ENCODE results near the gene SLC35F6. TPM values are rescaled to one million over a fixed set of nuclear protein-coding genes. Genes with fewer than 3 reads are reported as not detected.

The SLC35F6 gene
- total and polyA plus RNA-seq, 4 donors: 14.8 to 49.9 (median 21.4) TPM

DNA sequence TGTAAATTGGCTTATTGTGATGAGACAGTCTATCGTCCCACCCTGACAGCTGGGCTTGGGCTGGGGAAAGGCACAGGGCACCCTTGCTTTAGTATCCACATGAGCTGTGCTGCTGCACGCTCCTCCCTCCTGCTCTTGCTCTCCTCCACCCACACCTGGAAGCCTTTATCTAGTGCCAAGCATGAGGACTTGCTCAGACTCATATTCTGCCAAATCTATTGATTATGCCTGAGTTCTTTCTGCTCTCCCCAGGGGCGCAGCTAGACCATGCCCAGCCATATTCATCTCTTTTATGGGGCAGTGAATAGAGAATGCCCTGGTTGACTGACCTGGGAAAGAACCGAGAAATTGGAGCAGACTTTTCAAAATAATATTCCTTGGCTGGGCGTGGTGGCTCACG lies 54.9 kb downstream of the SLC35F6 start:
- H3K36me3 ChIP-seq (ENCODE audit: control insufficient read depth in 4 of 4, insufficient read depth in 4 of 4, low read length in 4 of 4): no peaks in the 10 kb centered on the region
- H3K9me3 ChIP-seq (ENCODE audit: control insufficient read depth in 4 of 4, insufficient read depth in 3 of 4, low read length in 3 of 4): no peaks in the 10 kb centered on the region
- no peaks in the 10 kb centered on the region for H3K4me1 ChIP-seq (ENCODE audit: control insufficient read depth in 5 of 5, insufficient read depth in 5 of 5, low read length in 5 of 5)
- DNase-seq: no peak
- no peak overlapping the region for H3K27ac ChIP-seq (ENCODE audit: low read depth in 1 of 2, low read length in 1 of 2)
- ATAC-seq (ENCODE audit: insufficient read depth, low FRiP score): no peak
- WGBS, 2 donors: 85 to 93% methylated on average over 6 of the region's 6 CpGs
- no peak overlapping the region for H3K4me3 ChIP-seq
- H3K27me3 ChIP-seq (ENCODE audit: control insufficient read depth in 3 of 3, insufficient read depth in 3 of 3, low read length in 2 of 3): peaks cover 0 to 3% (median 0%) of the 10 kb centered on the region in 3 donors
- no peak overlapping the region for H3K9ac ChIP-seq (ENCODE audit: insufficient read depth in 1 of 2, low read length in 2 of 2)
- TF ChIP-seq, protein P1, sequence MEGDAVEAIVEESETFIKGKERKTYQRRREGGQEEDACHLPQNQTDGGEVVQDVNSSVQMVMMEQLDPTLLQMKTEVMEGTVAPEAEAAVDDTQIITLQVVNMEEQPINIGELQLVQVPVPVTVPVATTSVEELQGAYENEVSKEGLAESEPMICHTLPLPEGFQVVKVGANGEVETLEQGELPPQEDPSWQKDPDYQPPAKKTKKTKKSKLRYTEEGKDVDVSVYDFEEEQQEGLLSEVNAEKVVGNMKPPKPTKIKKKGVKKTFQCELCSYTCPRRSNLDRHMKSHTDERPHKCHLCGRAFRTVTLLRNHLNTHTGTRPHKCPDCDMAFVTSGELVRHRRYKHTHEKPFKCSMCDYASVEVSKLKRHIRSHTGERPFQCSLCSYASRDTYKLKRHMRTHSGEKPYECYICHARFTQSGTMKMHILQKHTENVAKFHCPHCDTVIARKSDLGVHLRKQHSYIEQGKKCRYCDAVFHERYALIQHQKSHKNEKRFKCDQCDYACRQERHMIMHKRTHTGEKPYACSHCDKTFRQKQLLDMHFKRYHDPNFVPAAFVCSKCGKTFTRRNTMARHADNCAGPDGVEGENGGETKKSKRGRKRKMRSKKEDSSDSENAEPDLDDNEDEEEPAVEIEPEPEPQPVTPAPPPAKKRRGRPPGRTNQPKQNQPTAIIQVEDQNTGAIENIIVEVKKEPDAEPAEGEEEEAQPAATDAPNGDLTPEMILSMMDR (IDR thresholded peaks at IDR 0.05; ENCODE audit: control extremely low read depth, extremely low read depth): no peak

DNA sequence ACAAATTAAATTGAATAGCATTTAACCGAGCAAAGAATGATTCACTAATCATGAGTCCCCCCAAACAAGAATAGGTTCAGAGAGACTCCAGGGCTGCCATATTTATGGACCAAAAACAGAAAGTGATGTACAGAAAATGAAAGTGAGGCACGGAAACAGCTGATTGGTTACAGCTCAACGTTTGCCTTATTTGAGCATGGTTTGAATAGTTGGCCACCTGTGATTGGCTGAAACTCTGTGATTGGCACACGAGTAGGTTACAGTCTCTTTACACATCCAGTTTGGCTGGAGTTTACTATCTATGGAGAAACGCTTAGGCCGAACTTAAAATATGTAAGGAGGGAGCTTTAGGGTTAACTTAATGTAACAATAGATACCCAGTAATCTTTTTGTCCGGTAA lies 56.8 kb downstream of the SLC35F6 start:
- Histone ChIP-seq H3K27me3 (ENCODE audit: control insufficient read depth in 3 of 3, insufficient read depth in 3 of 3, low read length in 2 of 3) (peaks cover 0 to 4% (median 0%) of the 10 kb centered on the region in 3 donors), H3K27ac (ENCODE audit: low read depth in 1 of 2, low read length in 1 of 2) (no peak overlapping the region), H3K4me1 (ENCODE audit: control insufficient read depth in 5 of 5, insufficient read depth in 5 of 5, low read length in 5 of 5) (no peaks in the 10 kb centered on the region), H3K9ac (ENCODE audit: insufficient read depth in 1 of 2, low read length in 2 of 2) (no peak overlapping the region), H3K9me3 (ENCODE audit: control insufficient read depth in 4 of 4, insufficient read depth in 3 of 4, low read length in 3 of 4) (no peaks in the 10 kb centered on the region), H3K36me3 (ENCODE audit: control insufficient read depth in 4 of 4, insufficient read depth in 4 of 4, low read length in 4 of 4) (no peaks in the 10 kb centered on the region), H3K4me3 (no peak overlapping the region)
- no peak for DNase-seq
- WGBS, 2 donors: 86 to 90% methylated on average over 7 of the region's 7 CpGs
- no peak for ATAC-seq (ENCODE audit: insufficient read depth, low FRiP score)
- TF ChIP-seq, protein P1 (IDR thresholded peaks at IDR 0.05; ENCODE audit: control extremely low read depth, extremely low read depth): no peak

GRCh38 chr2:26822877-26823276 lies 58.8 kb downstream of the SLC35F6 start:
- Histone ChIP-seq H3K4me3 (no peak overlapping the region), H3K27ac (ENCODE audit: low read depth in 1 of 2, low read length in 1 of 2) (no peak overlapping the region), H3K9me3 (ENCODE audit: control insufficient read depth in 4 of 4, insufficient read depth in 3 of 4, low read length in 3 of 4) (no peaks in the 10 kb centered on the region), H3K27me3 (ENCODE audit: control insufficient read depth in 3 of 3, insufficient read depth in 3 of 3, low read length in 2 of 3) (peaks cover 0 to 3% (median 0%) of the 10 kb centered on the region in 3 donors), H3K9ac (ENCODE audit: insufficient read depth in 1 of 2, low read length in 2 of 2) (no peak overlapping the region), H3K36me3 (ENCODE audit: control insufficient read depth in 4 of 4, insufficient read depth in 4 of 4, low read length in 4 of 4) (no peaks in the 10 kb centered on the region), H3K4me1 (ENCODE audit: control insufficient read depth in 5 of 5, insufficient read depth in 5 of 5, low read length in 5 of 5) (no peaks in the 10 kb centered on the region)
- TF ChIP-seq, protein P1 (IDR thresholded peaks at IDR 0.05; ENCODE audit: control extremely low read depth, extremely low read depth): no peak
- WGBS, 2 donors: 88 to 89% methylated on average over 6 of the region's 6 CpGs
- DNase-seq (no peak), ATAC-seq (ENCODE audit: insufficient read depth, low FRiP score) (no peak)

Other genes with a start within 250 kb of the SLC35F6 start
- gene CIB4, start 122.9 kb upstream of the SLC35F6 start, total RNA-seq: 1 to 10 TPM in 1 of 2 donors, not detected in 1; 1.3 TPM
- gene CIB4, start 122.9 kb upstream of the SLC35F6 start, polyA plus RNA-seq: not detected
- 10 to 100 TPM; 27.7 to 29.9 TPM for gene KCNK3, start 71.6 kb upstream of the SLC35F6 start, total RNA-seq
- 10 to 100 TPM in 1 of 2 donors, 1 to 10 TPM in 1; 6.7 to 12.2 TPM for gene KCNK3, start 71.6 kb upstream of the SLC35F6 start, polyA plus RNA-seq
- gene CENPA, start 21.8 kb downstream of the SLC35F6 start, total RNA-seq: 1 to 10 TPM in 1 of 2 donors, under 1 TPM in 1; 0.71 to 1.5 TPM
- under 1 TPM; 0.94 to 0.96 TPM for gene CENPA, start 21.8 kb downstream of the SLC35F6 start, polyA plus RNA-seq
- under 1 TPM in 1 of 2 donors, not detected in 1; 0.09 TPM for gene DPYSL5, start 83.8 kb downstream of the SLC35F6 start, total RNA-seq
- not detected for gene DPYSL5, start 83.8 kb downstream of the SLC35F6 start, polyA plus RNA-seq
- 10 to 100 TPM; 10.2 to 34.1 TPM for gene MAPRE3, start 206.4 kb downstream of the SLC35F6 start, total RNA-seq
- gene MAPRE3, start 206.4 kb downstream of the SLC35F6 start, polyA plus RNA-seq: 10 to 100 TPM; 20.4 to 41.9 TPM

Data from lung (tissue), 12 donors.